Ishikawa (cell line): ENCODE measurements around the gene SF3B1.

ENCODE experiments used
- CEBPB ChIP-seq: IDR thresholded peaks from 2 replicates; pipeline ENCODE4 v1.6.1; 2012
- EP300 ChIP-seq: IDR thresholded peaks from 2 replicates; pipeline ENCODE4 v1.6.1; 2012; ENCODE audit warnings: borderline replicate concordance
- FOXM1 ChIP-seq: IDR thresholded peaks from 2 replicates; pipeline ENCODE4 v1.6.1; 2012; ENCODE audit warnings: low read depth, borderline replicate concordance
- MAX ChIP-seq: IDR thresholded peaks from 2 replicates; pipeline ENCODE4 v1.6.1; 2012
- RAD21 ChIP-seq: IDR thresholded peaks from 2 replicates; pipeline ENCODE4 v1.6.1; 2012; ENCODE audit warnings: low read depth
- TAF1 ChIP-seq: IDR thresholded peaks from 2 replicates; pipeline ENCODE4 v1.6.1; 2012; ENCODE audit warnings: low read depth, mild to moderate bottlenecking
- USF1 ChIP-seq: IDR thresholded peaks from 2 replicates; pipeline ENCODE4 v1.6.1; 2012
- YY1 ChIP-seq: IDR thresholded peaks from 2 replicates; pipeline ENCODE4 v1.6.1; 2012; ENCODE audit warnings: low read depth
- ZBTB7A ChIP-seq: IDR thresholded peaks from 2 replicates; pipeline ENCODE4 v1.6.1; 2012; ENCODE audit warnings: low read depth

GRCh38 chr2:197414515-197414914 lies 20.3 kb downstream of the SF3B1 start:
- TF ChIP-seq YY1, result no peak
- TF ChIP-seq EP300, result no peak
- TF ChIP-seq CEBPB, result no peak
- TF ChIP-seq TAF1, result no peak
- TF ChIP-seq USF1, result no peak
- no peak for TF ChIP-seq RAD21
- no peak for TF ChIP-seq MAX
- TF ChIP-seq ZBTB7A, result no peak
- no peak for TF ChIP-seq FOXM1
